Right renal cortex interstitium (tissue), 3 donors: ENCODE results near the gene ARHGAP18. TPM values are rescaled to one million over a fixed set of nuclear protein-coding genes. Genes with fewer than 3 reads are reported as not detected.

ENCODE experiments used
- DNase-seq, 3 donors: peaks; one replicate each; pipeline ENCODE4 v3.0.0-alpha.2; 2013; ENCODE audit warnings: low read depth in 3 of 3, low spot score in 2 of 3
- polyA plus RNA-seq, 3 donors: library from polyadenylated mRNA; unstranded; fragments of 120-200 nt; gene quantifications; one replicate each; pipeline ENCODE4 v1.2.1, GENCODE V29; 2013; ENCODE audit not compliant: insufficient read length in 3 of 3

Gene ARHGAP18
- polyA plus RNA-seq, 3 donors: 36.1 to 37.3 (median 36.9) TPM

DNA sequence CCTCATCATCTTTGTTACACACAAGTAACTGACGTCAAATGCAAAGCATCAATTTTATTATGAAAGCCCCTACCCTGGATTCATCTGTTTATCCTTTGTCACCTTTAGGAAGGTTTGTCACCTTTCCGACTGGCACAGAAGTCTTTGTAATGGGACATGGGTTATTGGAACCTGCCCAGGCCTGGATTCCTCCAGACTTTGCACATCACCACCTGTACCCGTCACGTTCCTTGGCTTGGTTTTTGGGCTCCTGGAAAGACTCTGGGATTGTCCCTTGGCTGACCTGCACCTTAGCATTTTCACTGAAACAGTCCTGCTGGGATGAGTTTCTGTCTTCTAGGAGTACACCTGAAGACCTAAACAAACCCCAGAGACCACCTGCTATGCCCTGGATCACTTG lies 15.4 kb upstream of the ARHGAP18 start:
- DNase-seq: no peak

DNA sequence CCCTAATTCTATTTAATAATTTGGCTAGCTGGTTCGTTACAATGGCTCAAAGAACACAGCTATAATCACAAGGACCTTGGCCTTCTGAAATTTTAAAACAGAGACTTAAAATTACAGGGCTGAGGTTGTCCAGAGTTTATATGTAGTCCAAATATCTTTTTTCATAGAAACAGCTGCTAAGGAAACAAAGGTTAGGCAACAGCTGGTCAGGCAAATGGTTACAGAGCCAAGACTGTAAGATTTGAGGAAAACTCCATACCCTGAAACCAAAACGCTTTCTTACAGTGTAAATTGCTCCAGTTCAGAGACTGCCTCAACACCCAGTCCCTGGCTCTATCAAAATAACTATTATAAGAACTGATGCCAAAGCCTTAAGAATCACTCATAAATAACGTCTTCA lies 9.7 kb upstream of the ARHGAP18 start:
- no peak for DNase-seq

DNA sequence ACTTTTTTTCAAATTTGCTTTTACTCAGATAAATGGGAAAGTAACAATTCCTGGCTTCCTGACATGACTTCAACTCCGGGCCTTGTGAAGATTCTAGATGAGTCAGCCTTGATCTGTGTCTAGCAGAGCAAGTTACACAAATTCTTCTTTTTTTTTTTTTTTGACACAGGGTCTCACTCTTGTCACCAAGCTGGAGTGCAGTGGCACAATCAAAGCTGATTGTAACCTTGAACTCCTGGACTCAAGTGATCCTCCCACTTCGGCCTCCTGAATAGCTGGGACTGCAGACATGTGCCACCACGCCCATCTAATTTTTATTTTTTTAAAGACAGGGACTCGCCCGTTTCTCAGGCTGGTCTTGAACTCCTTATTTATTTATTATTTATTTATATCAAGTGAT lies 7.3 kb upstream of the ARHGAP18 start:
- no peak for DNase-seq

DNA sequence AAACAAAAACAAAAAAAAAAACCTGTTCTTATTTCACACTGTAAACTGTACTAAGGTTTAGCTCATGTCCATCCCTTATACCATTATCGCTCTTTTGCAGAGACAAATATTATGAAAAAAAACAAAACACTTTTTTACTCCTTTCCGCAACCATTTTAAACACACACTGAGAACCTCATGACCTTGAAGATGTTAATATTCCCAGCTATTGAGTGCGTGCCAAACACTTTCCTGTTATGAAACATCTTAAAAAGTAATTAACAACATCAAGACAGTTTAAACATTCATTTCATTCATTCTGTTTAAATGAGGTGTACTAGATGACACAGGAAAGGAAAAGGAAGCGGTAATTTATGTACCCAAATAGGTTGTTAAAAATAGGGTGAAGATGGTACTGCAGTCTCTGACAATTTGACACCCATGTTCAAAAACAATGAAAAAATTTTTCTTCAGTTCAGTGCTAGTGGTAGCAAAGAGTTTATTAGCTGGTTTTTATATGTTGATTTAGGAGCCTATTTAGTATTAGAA lies 3.9 kb upstream of the ARHGAP18 start:
- no peak for DNase-seq

DNA sequence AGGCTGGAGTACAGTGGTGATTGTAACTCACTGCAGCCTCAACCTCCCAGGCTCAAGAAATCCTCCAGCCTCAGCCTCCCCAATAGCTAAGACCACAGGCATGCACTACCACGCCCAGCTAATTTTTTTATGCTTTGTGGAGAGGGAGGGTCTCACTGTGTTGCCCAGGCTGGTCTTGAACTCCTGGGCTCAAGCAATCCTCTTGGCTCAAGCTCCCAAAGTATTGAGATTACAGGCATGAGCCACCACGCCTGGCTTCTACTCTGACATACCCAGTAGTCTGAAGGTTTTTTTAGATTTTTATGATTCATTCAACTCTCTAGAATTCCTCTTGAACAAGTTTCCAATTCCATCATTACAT lies 1.3 kb upstream of the ARHGAP18 start:
- DNase-seq: no peak

DNA sequence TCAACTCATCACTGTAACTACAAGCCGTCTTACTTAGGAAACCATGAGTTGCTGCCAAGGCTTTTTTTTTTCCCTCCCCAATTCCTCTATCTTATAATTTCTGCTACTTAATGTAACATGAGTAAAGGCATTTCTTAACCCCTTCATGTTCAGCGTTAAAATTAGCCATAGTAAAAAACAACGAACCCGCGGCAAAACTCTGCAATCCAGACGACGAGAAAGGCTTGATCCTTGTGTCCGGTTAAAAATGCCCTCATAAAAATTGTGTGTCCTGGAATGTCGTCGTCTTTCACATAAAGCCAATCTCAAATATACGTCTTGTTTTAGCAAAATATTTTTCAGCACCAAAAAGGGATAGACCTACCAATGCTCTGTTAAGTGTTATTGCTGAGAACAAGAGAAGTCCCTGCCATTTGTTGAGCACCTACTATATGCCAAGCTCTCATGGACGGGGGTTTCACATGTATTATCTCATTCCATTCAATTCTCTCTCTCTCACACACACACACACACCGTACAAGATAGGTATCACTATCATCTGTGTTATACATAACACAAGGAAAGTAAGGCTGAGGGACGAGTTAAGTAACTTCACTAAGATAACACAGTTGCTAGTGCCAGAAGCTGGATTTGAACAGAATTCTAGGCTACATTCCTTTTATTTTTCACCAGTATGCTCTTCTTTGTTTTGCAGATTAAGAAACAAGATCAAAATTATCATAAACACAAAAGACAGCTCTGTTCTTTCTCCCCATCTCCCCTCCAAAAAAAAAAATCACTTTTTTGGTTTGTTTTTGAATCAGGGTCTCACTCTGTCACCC lies 683 bp upstream of the ARHGAP18 start:
- no peak for DNase-seq

DNA sequence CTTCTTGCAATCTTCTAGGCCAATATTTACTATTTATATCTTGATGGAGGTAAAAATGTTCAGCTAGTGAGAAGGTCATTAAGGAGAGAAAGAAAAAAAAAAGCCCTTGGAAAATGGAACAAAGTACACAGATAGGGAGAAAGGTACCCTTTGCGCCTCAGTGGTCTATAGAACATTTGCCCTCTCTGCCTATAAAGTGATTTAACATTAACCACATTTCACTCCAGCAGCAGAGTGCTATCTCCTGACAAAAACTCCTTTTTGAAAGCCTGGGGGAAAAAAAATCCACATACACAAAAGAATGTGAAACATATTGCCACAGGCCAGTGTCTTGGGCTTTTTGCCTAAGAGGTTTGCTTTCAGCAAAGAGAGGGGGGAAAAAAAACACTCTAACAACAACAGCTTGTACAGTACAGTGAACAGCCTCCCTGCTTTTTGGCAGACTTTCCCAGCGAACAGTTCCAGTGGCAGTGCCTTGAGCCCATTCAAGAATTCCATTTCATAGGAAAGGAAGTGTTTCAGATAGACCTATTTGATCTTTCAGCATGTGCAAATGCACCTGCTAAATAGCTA lies 695 bp downstream of the ARHGAP18 start:
- DNase-seq: peak in 2 of 3 donors; percentile 36 to 45

DNA sequence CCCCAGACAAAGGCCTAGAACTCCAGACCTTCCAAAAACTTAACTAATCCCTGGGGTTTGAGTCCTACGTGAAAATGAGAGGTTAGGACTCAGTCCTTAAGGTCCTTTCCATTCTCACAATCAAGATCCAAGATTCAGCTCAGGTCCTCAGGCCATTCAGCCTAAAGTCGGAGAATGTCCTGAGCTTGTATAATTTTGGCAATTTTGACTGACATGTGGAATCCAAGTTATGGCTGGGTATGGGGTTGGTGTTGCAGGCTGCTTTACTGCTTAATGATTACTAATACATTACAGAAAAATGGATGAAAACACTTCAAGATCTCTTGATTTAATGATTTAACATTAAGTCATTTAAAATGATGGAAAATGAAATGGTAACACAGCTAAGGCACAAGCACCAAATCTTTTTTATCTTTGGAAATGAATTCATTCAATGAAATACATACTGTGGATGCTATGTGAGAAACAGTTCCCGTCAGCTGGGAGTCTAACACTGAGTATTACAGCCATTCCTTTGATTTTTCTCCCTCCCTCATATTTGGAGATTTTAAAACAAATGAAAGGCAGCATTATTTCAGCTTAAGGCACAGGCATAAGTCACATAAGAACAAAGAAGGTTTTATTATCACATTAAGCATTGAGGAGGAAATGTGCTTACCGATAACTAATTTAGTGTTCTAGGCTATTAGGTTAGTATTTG lies 1.3 kb downstream of the ARHGAP18 start:
- DNase-seq: no peak

DNA sequence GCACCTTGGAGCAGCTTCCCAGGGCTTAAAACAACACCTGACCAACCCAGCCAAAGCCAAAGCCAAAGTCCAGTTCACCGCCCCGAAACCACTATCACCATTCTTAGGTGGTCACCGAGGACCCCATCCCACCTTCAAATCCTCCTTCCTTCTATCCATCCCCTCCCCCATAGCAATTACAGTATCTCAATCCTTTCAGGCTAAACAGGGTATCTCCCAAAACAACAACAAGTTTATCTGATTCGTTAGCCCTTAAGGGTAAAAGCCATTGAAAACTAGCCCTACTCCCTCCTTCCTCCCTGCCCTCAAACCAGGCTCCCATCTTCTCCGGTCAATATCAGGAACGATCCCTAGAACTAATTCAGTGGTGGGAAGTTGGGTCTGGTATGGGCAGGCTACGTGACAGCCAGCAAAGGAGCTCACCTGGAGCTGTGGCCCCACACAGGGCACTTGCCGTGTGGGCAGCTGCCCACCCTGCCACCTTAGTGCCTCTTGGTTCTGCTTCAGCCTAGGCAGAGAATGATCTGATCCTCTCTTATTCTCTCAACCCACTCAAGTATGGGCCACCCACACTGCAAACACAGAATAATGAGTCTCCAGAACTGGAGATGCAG lies 2.0 kb downstream of the ARHGAP18 start:
- no peak for DNase-seq

DNA sequence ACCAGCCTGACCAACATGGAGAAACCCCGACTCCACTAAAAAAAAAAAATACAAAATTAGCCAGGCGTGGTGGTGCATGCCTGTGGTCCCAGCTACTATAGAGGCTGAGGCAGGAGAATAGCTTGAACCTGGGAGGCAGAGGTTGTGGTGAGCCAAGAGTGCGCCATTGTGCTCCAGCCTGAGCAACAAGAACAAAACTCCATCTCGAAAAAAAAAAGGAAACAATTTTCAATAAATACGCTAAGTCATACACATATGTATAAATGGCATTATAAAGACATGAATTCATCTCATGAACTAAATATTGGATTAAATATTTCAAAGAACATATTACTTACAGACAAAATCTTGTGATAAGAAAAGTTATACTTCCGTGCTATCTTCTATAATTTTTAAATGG lies 2.9 kb downstream of the ARHGAP18 start:
- no peak for DNase-seq

DNA sequence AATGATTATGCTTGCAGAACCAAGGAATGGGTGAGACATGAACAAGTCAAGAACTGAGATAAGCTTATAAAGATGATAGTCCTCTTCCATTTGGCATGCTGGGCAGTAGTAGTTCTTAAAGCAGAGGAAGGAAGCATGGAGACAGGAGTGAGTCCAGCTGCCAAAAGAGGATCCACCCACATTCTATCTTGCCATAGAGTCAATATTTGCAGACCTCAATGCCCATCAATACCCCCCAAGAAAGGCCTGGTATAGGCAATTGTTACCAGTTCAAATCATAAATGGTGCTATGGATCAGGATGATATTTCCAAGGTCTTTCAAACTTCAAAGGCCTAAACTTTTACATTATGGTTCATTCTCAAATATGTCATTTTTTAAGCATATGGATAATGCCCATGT lies 4.8 kb downstream of the ARHGAP18 start:
- no peak for DNase-seq

DNA sequence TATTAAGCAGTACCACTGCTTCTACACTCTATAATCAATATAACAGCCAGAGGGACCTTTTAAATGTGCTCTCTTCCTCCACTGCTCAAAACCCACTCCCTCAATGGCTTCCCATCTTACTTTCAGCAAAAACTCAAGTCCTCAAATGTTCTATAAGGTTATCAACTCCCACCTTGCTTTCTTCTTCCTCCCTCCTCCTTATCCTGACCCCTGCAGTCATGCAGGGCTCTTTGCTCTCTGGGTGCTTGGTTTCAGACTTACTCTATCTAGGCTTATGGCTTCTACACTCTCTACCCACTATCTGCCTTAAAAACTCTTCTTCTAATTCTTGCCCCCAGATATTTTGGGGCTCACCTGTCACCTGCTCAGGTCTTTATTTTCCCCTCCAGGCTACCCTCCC lies 5.3 kb downstream of the ARHGAP18 start:
- no peak for DNase-seq

DNA sequence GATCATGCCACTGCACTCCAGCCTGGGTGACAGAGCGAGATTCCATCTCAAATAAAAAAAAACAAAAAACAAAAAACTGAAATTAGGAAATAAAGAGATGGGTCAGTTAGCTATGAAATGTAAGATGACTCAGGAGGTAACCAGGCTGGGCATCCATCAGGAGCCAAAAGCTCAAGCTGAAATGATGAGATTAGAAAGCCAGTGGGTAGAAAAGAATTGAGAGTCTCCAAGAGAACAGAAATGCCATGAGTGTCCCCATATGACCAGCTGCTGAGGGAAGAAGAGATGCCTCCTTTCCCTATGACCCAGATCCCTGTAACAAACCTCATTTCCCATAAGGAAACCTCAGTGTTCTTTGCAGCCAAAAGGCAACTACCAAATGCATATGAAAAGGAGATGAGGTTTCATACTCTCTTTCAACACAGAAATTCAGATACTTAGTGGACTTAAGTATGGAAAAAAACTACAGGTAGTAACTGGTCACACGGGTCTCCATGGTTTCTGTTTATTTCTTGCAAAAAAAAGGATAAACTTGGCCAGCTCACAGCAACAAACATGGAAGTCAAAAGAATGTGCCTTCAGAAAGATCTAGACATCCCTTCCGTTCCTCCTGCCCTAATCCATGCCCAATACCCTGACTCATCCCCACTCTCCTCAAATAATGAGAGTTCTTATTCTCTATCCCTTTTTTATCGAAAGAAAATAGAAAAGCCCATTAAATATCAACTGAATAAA lies 8.1 kb downstream of the ARHGAP18 start:
- DNase-seq: no peak

DNA sequence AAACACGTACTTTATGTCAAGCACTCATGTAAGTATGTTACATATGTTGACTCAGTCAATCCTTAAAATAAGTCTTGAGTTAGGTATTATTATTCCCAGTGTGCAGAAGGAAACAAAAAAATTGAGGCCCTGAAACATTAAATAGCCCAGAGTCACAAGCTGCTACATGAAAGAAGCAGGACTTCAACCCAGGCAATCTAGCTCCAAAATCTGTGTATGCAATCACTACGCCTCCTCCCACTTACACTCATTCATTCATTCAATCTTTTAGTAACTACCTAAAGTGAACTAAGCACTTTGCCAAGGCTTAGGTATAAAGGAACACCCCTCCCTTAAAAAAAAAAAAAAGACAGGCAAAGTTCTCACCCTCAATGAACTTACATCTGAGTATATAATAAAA lies 9.3 kb downstream of the ARHGAP18 start:
- no peak for DNase-seq

DNA sequence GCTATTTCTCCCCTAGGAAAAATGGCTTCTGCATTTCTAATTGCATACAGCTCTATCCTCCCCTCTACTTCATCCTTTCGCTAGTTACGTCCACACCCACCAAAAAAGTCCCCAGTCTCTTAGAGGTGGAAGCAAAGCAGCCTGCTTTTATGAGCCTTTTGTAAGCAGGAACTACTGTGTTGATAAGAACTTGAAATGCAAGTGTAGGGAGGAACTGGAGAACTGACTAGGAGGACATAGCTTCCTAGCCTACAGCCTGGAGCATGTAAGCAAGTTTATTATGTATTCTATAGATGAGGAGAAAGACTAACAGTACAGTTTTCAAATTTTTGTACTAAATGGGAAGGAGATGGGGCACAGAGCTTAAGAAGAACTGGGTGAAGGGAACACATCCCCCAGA lies 10.3 kb downstream of the ARHGAP18 start:
- no peak for DNase-seq

DNA sequence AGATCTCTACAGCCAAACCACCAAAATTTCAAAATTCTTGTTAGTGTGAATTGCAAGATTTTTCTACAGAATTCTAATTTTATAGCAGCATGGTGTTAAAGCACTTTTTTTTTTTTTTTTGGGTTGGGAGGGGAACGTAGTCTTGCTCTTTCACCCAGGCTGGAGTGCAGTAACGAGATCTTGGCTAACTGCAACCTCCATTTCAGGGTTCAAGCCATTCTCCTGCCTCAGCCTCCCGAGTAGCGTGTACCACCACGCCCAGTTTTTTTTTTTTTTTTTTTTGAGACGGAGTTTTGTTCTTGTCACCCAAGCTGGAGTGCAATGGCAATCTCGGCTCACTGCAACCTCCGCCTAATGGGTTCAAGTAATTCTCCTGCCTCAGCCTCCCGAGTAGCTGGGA lies 11.5 kb downstream of the ARHGAP18 start:
- no peak for DNase-seq

DNA sequence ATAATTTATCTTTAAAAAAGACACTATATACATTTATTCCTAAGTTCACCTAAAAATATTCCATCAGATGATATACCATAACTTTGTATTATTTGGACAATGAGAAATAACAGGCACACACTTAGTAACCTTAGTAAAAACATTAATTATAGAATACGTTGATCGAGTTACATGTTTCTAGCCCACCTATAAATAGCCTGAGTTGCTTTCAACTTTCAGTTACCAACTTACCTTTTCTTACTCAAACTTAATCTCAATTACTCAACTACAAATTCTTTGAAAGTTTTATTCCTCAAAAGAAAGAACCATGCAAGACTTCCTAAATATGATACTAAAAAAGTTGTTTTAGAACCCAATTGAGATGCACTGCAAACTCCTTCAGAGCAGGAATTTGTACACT lies 12.2 kb downstream of the ARHGAP18 start:
- DNase-seq: no peak

DNA sequence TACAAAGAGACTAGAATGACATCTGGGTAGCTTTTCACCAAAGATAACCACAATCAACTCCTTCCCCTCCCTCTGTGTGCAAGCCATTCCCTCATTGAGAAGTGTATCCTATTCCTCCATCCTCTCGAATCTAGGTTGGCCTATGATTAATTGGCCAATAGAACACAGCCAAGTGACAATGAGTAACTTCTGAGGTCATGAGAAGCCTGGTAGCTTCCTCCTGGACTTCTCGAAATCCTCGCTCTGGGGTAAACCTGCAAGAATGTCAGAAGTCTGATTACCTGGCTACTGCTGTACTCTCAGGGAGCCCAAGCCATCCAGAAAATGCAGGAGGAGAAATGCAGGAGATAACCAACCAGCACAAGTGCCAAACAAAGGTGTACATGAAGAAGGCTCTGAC lies 13.1 kb downstream of the ARHGAP18 start:
- no peak for DNase-seq

DNA sequence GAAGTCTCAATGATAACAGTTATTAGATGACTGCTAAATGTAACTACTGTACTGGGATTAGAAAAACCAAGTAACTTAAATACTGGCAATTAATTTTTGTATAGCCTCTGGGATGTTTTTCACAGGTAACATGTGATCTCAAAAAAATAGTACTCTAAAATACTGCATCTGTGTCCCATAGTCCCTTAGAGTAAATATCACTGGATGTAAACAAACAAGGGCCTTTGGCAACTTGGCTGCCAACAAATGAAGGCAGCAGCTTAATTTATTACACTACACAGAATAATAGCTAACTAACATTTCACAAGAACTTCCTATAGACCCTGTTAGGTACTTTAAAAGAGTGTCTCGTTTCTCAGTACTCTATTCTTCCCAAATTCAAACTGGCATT lies 14.0 kb downstream of the ARHGAP18 start:
- no peak for DNase-seq

DNA sequence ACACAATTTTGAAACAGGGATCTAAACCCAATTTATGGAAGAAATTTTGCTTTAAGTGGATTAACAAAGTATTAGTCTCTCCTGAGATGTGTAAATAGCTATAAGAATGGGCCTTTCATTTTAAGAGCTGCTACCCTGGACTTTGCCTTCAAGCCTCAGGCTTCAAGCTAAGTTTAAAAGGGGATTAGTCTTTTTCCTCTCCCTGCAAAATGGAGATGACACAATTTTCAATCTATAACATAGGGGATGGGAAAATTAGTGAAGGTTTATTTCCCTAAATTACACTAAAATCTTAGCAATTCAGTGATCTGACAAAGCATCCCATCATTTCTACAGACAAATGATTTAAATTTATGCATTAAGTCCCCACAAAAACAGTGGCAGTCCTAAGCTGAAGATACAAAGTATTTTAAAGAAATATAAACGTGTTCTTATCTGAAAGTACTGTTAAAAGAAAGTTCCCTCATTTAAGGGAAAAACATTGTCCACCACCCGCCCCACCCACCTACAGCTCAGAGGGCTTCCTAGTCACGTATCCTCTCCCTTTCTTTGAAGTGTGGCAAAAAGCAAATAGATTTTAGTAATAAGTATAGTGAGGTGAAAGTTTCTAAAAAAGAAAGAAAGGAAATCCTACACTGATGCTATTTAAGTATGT lies 14.5 kb downstream of the ARHGAP18 start:
- no peak for DNase-seq
